A549 (cell line): ENCODE data around the gene TSSK2. TPM values are rescaled to one million over a fixed set of nuclear protein-coding genes. Genes with fewer than 3 reads are reported as not detected.

Experiments
- ATAC-seq, 2 experiments: fragments of 200-7000 bp in 1 of 2; fragments of >200 bp in 1 of 2; cut with Nextera tagmentation in 1 of 2; cut with Tn5 transposase in 1 of 2; 3 replicates each; pipeline versions ENCODE4 v1.8.0 to v1.9.1; 2018 to 2020; ENCODE audit warnings: mild to moderate bottlenecking in 1 of 2, moderate library complexity in 1 of 2
- CTCF ChIA-PET: fragments of 300-600 bp; sonication (Branson Sonifier 250); formaldehyde crosslinking; extraction: SDS; loops from one replicate; lab custom pipeline; 2021; ENCODE audit warnings: antibody characterized with exemption, inconsistent platforms; lab: Yijun Ruan, JAX
- POLR2A ChIA-PET: fragments of 350-600 bp; formaldehyde crosslinking; extraction: SDS; loops from one replicate; lab custom pipeline; 2021; ENCODE audit warnings: antibody characterized with exemption, inconsistent platforms; lab: Yijun Ruan, JAX
- DNase-seq, 2 experiments: peaks; one replicate each; pipeline versions ENCODE4 v3.0.0 to v3.0.0-alpha.2; 2011 to 2016; ENCODE audit warnings: low read depth in 1 of 2, low spot score in 1 of 2
- FAIRE-seq: peaks from 2 replicates; lab custom pipeline; 2011; peaks lifted over from hg19 to GRCh38; lab: Jason Lieb, UNC
- H3K27ac ChIP-seq, 2 experiments: fragments of >200 bp; sonication (Bioruptor Twin); formaldehyde crosslinking; 3 replicates each; pipeline ENCODE4 v1.5.1; 2016 to 2017
- H3K4me1 ChIP-seq: fragments of >200 bp; sonication (Bioruptor Twin); formaldehyde crosslinking; 3 replicates; pipeline ENCODE4 v1.6.1; 2016
- H3K4me2 ChIP-seq: fragments of >200 bp; sonication (Bioruptor Twin); formaldehyde crosslinking; 3 replicates; pipeline ENCODE4 v1.6.1; 2016
- H3K4me3 ChIP-seq: fragments of >200 bp; sonication (Bioruptor Twin); formaldehyde crosslinking; 3 replicates; pipeline ENCODE4 v1.5.1; 2016
- H3K9me3 ChIP-seq: fragments of >200 bp; sonication (Bioruptor Twin); formaldehyde crosslinking; 3 replicates; pipeline ENCODE4 v1.6.1; 2016
- BHLHE40 ChIP-seq: IDR thresholded peaks from 2 replicates; pipeline ENCODE4 v1.6.1; 2012; ENCODE audit warnings: low read depth, low read length, inconsistent platforms
- E2F6 ChIP-seq: IDR thresholded peaks from 2 replicates; pipeline ENCODE4 v1.6.1; 2012; ENCODE audit warnings: low read depth, borderline replicate concordance
- ELK1 ChIP-seq: fragments of 150-350 bp; IDR thresholded peaks from 2 replicates; pipeline ENCODE4 v1.6.1; 2014; ENCODE audit warnings: low read depth, mild to moderate bottlenecking, low read length
- ESRRA ChIP-seq: fragments of 150-350 bp; IDR thresholded peaks from 2 replicates; pipeline ENCODE4 v1.6.1; 2014; ENCODE audit warnings: mild to moderate bottlenecking, low read length, borderline replicate concordance
- FOSL2 ChIP-seq, 2 experiments: fragments of 450-650 bp in 1 of 2; fragments of >200 bp in 1 of 2; sonication (Bioruptor Twin) in 1 of 2; formaldehyde crosslinking; IDR thresholded peaks; 2 replicates each; pipeline versions ENCODE4 v1.5.0 to v1.6.1; 2016 to 2020; ENCODE audit warnings: mild to moderate bottlenecking in 1 of 2, moderate library complexity in 1 of 2
- HDAC2 ChIP-seq: fragments of 200-600 bp; sonication (generic); IDR thresholded peaks from 2 replicates; pipeline ENCODE4 v1.6.1; 2016
- HEYL ChIP-seq: fragments of 250-450 bp; sonication (Bioruptor Pico); IDR thresholded peaks from 2 replicates; pipeline ENCODE4 v1.8.0; 2021; ENCODE audit warnings: mild to moderate bottlenecking, moderate library complexity
- HOXA7 ChIP-seq: fragments of 250-450 bp; sonication (Bioruptor Pico); IDR thresholded peaks from 2 replicates; pipeline ENCODE4 v1.5.0; 2020; ENCODE audit warnings: mild to moderate bottlenecking, moderate library complexity
- JUN ChIP-seq, 2 experiments: fragments of >200 bp; sonication (Bioruptor Twin); formaldehyde crosslinking; IDR thresholded peaks; 2 replicates in 1 of 2; 3 replicates in 1 of 2; pipeline ENCODE4 v1.6.1; 2016 to 2017
- MYC ChIP-seq: IDR thresholded peaks from 2 replicates; pipeline ENCODE4 v1.6.1; 2012; ENCODE audit warnings: mild to moderate bottlenecking, inconsistent platforms, low read length, improper control_type of control experiment, borderline replicate concordance
- PHF8 ChIP-seq: fragments of 200-600 bp; sonication (generic); IDR thresholded peaks from 2 replicates; pipeline ENCODE4 v1.6.1; 2016; ENCODE audit warnings: low read depth, mild to moderate bottlenecking, antibody characterized with exemption, moderate library complexity, borderline replicate concordance
- POLR2AphosphoS2 ChIP-seq: conservative IDR thresholded peaks from 2 replicates; pipeline ENCODE4 v1.6.1; 2012; ENCODE audit warnings: low read length, improper control_type of control experiment, inconsistent platforms
- RCOR1 ChIP-seq: fragments of 150-350 bp; IDR thresholded peaks from 2 replicates; pipeline ENCODE4 v1.6.1; 2014; ENCODE audit warnings: antibody characterized with exemption, low read length, low read depth
- SMC3 ChIP-seq: fragments of >200 bp; sonication (Bioruptor Twin); formaldehyde crosslinking; IDR thresholded peaks from 3 replicates; pipeline ENCODE4 v1.6.1; 2018; ENCODE audit warnings: inconsistent platforms
- SREBF2 ChIP-seq: fragments of 450-650 bp; IDR thresholded peaks from 2 replicates; pipeline ENCODE4 v1.6.1; 2014; ENCODE audit warnings: mild to moderate bottlenecking, moderate library complexity
- TP53 ChIP-seq: fragments of 250-450 bp; sonication (Bioruptor Pico); IDR thresholded peaks from 2 replicates; pipeline ENCODE4 v1.5.0; 2021; ENCODE audit warnings: mild to moderate bottlenecking, moderate library complexity
- ZFP36 ChIP-seq: fragments of 450-650 bp; IDR thresholded peaks from 2 replicates; pipeline ENCODE4 v1.6.1; 2014; ENCODE audit warnings: borderline replicate concordance; ENCODE audit not compliant: partially characterized antibody
- ZNF302 ChIP-seq: fragments of 250-450 bp; sonication (Bioruptor Pico); IDR thresholded peaks from 2 replicates; pipeline ENCODE4 v1.9.0; 2021; ENCODE audit warnings: inconsistent platforms, mild to moderate bottlenecking, moderate library complexity
- ZSCAN20 ChIP-seq: fragments of 250-450 bp; sonication (Bioruptor Pico); IDR thresholded peaks from 2 replicates; pipeline ENCODE4 v1.8.0; 2022; ENCODE audit warnings: mild to moderate bottlenecking, moderate library complexity
- WGBS: methylation state at CpG from one replicate; pipeline ENCODE4 v1.1.6; 2017; ENCODE audit errors: missing lambda C conversion rate; 5-methylcytosine and 5-hydroxymethylcytosine counted together
- polyA plus RNA-seq, 4 experiments: library from polyadenylated mRNA; depleted of rRNA in 3 of 4; stranded (reverse); fragments of >200 nt; fragmentation: RNase III in 1 of 4; extraction: RNeasy Plus Mini Kit Qiagen cat#74134 plus additional on column Dnase treatment in 1 of 4; gene quantifications; 2 replicates in 3 of 4; 3 replicates in 1 of 4; pipeline ENCODE4 v1.2.3, GENCODE V29; 2011 to 2017
- TF ChIP-seq, protein P1 (sequence below): fragments of 200-600 bp; sonication (generic); IDR thresholded peaks from 2 replicates; pipeline ENCODE4 v1.6.1; 2016; ENCODE audit warnings: antibody characterized with exemption, mild to moderate bottlenecking, moderate library complexity
- TF ChIP-seq, protein P2 (sequence below): fragments of 450-650 bp; IDR thresholded peaks from 2 replicates; pipeline ENCODE4 v1.6.1; 2014; ENCODE audit warnings: antibody characterized with exemption
- TF ChIP-seq, protein P3 (sequence below): fragments of 250-450 bp; sonication (Bioruptor Pico); IDR thresholded peaks from 2 replicates; pipeline ENCODE4 v1.5.0; 2020; ENCODE audit warnings: low read depth, mild to moderate bottlenecking, moderate library complexity

The TSSK2 gene
- polyA plus RNA-seq, 2 of the 4 experiments (the other 2 are of a cell fraction) = not detected

DNA sequence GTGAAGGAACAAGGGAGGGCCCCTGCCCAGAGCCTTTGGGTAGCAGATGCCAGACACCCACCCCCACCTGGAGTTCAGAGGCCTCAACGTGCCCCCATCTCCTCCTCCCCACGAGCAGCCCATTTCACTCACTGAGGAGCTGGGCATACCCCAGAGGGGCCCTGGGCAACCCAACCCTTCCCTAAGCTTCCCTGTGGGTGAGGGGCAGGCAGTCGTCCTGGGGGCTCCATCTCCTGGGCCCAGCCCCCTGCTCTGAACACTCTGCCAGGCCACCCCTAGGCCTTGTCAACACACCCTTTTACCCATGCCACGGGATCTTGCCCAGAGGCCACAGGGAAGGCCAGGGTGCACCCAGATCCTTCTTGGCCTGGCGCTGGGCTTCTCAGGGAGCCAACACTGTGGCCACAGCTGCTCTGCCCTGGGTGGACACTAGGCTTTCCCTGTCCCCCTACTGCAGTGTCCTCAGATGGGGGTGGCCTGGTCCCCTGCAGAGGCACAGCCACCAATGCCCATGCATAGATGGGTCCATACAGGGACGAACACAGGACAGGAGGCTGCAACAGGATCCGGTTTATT, 44.0 kb downstream of the TSSK2 start:
- Histone ChIP-seq H3K27ac (peak overlapping the region in 1 of 2 experiments; percentile 73; a peak in 4 of 6 replicates), H3K4me3 (no peak overlapping the region), H3K4me1 (peaks cover 54% of the 10 kb centered on the region), H3K4me2 (peak overlapping the region; percentile 92; the same call in 2 of the 3 replicates), H3K9me3 (no peaks in the 10 kb centered on the region)
- CTCF ChIA-PET = interaction anchor here (1.3 to 3.2 kb wide), 3 partner anchors 28 to 455 kb away, joined by 4 to 18 read pairs (median 5); partner anchors contain the start of gene ESS2
- POLR2A ChIA-PET = interaction anchor here (1.1 kb wide), 1 partner anchor 31 kb away, joined by 3 read pairs; the partner anchor contains the start of gene ESS2
- ATAC-seq (no peak), DNase-seq (no peak), FAIRE-seq (no peak)
- WGBS = 69% methylated on average over 4 of the region's 7 CpGs
- TF ChIP-seq HDAC2 (no peak), HEYL (no peak), E2F6 (no peak), BHLHE40 (no peak)

DNA sequence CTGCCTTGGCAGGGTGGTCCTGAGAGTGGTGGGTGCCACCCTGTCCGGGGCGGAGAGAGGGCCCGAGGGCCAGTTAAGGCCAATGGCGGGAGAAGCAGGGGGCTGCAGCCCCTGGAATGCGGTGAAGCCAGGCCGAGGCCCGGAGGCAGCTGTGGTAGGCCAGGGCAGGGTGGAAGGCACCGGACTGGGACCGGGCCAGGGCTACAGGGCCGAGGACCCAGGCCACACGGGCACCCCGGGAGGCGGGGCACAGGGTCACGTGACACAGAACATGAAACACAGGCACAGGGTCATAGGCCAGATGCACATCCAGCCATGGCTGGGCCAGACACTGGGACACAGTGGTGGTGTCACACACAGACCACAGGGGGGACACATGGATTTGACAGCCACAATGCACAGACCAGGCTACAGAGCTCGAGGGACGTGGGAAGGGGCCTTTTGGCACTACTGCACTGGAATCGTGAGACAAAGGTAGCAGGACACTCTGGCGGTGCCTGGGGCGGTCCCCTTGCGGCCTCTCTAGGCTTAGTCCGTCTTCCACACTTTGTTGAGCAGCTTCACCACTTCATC, 44.6 kb downstream of the TSSK2 start:
- Histone ChIP-seq H3K27ac (peak overlapping the region in 1 of 2 experiments; percentile 98; a peak in 3 of 6 replicates), H3K4me3 (no peak overlapping the region), H3K9me3 (no peaks in the 10 kb centered on the region), H3K4me2 (0 out of 3 replicates have a peak overlapping the region, but pooled peaks have one; percentile 92), H3K4me1 (peaks cover 50% of the 10 kb centered on the region)
- CTCF ChIA-PET = interaction anchor here (1.6 to 3.2 kb wide), 2 partner anchors 28 to 30 kb away, joined by 4 to 18 read pairs; partner anchors contain the start of gene ESS2
- ATAC-seq (no peak), DNase-seq (no peak)
- WGBS = 77% methylated on average over 5 of the region's 21 CpGs
- TF ChIP-seq JUN (IDR thresholded peaks at IDR 0.05) (0 out of 5 replicates have a peak, but pooled peaks of 1 of the 2 experiments have one; percentile 22), MYC (no peak)
- TF ChIP-seq, all 56 proteins: peak for 1
- no peak for FAIRE-seq
- POLR2A ChIA-PET = no interaction called here

- ChIA-PET CTCF (no interaction called here), POLR2A (no interaction called here)
- Histone ChIP-seq H3K27ac (peak overlapping the region in 1 of 2 experiments; percentile 98; a peak in 2 of 6 replicates), H3K4me2 (peak overlapping the region; percentile 80), H3K4me1 (peaks cover 49% of the 10 kb centered on the region)
- TF ChIP-seq ZFP36 (no peak), HOXA7 (no peak), PHF8 (no peak), MYC (no peak), TP53 (CRISPR knock-in tag) (no peak), ZSCAN20 (CRISPR knock-in tag) (no peak), ESRRA (no peak), HEYL (no peak), HDAC2 (no peak), SMC3 (no peak), ZNF302 (CRISPR knock-in tag) (no peak), FOSL2 (IDR thresholded peaks at IDR 0.05) (no peak), FOSL2 (CRISPR knock-in tag; IDR thresholded peaks at IDR 0.05) (no peak), POLR2AphosphoS2 (no peak), ELK1 (no peak), RCOR1 (no peak), SREBF2 (no peak)
- TF ChIP-seq, protein P1, sequence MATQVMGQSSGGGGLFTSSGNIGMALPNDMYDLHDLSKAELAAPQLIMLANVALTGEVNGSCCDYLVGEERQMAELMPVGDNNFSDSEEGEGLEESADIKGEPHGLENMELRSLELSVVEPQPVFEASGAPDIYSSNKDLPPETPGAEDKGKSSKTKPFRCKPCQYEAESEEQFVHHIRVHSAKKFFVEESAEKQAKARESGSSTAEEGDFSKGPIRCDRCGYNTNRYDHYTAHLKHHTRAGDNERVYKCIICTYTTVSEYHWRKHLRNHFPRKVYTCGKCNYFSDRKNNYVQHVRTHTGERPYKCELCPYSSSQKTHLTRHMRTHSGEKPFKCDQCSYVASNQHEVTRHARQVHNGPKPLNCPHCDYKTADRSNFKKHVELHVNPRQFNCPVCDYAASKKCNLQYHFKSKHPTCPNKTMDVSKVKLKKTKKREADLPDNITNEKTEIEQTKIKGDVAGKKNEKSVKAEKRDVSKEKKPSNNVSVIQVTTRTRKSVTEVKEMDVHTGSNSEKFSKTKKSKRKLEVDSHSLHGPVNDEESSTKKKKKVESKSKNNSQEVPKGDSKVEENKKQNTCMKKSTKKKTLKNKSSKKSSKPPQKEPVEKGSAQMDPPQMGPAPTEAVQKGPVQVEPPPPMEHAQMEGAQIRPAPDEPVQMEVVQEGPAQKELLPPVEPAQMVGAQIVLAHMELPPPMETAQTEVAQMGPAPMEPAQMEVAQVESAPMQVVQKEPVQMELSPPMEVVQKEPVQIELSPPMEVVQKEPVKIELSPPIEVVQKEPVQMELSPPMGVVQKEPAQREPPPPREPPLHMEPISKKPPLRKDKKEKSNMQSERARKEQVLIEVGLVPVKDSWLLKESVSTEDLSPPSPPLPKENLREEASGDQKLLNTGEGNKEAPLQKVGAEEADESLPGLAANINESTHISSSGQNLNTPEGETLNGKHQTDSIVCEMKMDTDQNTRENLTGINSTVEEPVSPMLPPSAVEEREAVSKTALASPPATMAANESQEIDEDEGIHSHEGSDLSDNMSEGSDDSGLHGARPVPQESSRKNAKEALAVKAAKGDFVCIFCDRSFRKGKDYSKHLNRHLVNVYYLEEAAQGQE = no peak
- TF ChIP-seq, protein P2, sequence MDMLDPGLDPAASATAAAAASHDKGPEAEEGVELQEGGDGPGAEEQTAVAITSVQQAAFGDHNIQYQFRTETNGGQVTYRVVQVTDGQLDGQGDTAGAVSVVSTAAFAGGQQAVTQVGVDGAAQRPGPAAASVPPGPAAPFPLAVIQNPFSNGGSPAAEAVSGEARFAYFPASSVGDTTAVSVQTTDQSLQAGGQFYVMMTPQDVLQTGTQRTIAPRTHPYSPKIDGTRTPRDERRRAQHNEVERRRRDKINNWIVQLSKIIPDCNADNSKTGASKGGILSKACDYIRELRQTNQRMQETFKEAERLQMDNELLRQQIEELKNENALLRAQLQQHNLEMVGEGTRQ = no peak
- TF ChIP-seq, protein P3, sequence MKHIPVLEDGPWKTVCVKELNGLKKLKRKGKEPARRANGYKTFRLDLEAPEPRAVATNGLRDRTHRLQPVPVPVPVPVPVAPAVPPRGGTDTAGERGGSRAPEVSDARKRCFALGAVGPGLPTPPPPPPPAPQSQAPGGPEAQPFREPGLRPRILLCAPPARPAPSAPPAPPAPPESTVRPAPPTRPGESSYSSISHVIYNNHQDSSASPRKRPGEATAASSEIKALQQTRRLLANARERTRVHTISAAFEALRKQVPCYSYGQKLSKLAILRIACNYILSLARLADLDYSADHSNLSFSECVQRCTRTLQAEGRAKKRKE (CRISPR knock-in tag) = no peak
- TF ChIP-seq, all 56 proteins: peak for 0
- Histone ChIP-seq H3K9me3 (no peaks in the 10 kb centered on the region), H3K4me3 (no peak overlapping the region)
- DNase-seq (no peak), FAIRE-seq (no peak), ATAC-seq (no peak)
- WGBS = no CpG with 5 or more reads among the region's 12 CpGs
Observed at GRCh38 chr22:19176175-19176643, 45.1 kb downstream of the TSSK2 start.
